Measurements from ENCODE around the gene RASGEF1B. TPM values are rescaled to one million over a fixed set of nuclear protein-coding genes. Genes with fewer than 3 reads are reported as not detected.

RASGEF1B gene
- total RNA-seq, 1 experiment from 2014 or later, result 7.5 TPM

DNA sequence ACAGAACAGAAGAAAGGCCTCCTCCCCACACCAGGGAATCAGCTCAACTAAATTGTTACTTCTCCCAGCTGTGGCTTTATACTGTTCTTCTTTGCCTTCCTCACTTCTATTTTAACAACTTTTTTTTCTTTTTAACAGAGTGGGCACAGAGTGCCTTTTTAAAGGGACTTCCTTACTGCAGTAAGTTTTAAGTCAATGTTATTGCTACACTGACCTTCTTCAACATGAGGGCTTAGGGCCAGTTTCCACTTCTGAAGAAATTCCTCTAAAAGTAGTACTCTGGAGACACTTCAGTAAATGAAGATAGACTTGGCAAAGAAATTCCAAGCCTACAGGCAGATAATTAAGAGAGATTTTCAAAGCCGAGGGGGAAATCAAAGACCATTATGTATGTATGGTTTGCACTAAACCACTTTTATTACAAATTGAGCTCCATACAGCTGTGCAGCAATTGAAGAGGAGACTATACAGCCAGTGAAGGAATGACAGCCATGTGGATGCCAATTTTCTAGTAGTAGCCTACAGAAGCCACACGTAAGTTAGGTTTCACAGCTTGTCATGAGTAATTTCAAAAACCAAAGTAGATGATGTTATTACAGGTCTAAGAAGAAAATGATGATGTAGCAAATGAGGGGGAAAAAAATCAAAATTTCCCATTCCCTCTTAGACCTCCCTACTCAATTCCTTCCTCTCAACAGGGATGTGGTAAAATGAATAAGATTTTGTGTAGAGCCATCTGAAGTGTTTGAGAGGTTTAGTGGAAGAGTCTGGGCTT, 36.9 kb upstream of the RASGEF1B start:
- Mint-ChIP-seq H3K27ac (no peak overlapping the region), H3K27me3 (ENCODE audit: low read depth) (no peaks in the 10 kb centered on the region), H3K36me3 (ENCODE audit: insufficient read depth in 1 of 3, low read depth in 3 of 3) (no peaks in the 10 kb centered on the region), H3K4me3 (no peak overlapping the region), H3K9me3 (no peaks in the 10 kb centered on the region), H3K4me1 (peaks cover 20 to 33% of the 10 kb centered on the region in 2 experiments)
- H2BK20ac ChIP-seq (ENCODE audit: low read depth, low read length, poor library complexity, severe bottlenecking), result no peak overlapping the region
- H2AK5ac ChIP-seq (ENCODE audit: insufficient read length, low read length), result no peak overlapping the region
- H3K27me3 ChIP-seq (ENCODE audit: insufficient read depth, low read length), result no peaks in the 10 kb centered on the region
- no peak overlapping the region for H4K5ac ChIP-seq (ENCODE audit: insufficient read length, low read depth, low read length)
- no peak overlapping the region for H3K18ac ChIP-seq (ENCODE audit: insufficient read length, low read depth, low read length)
- H3K27ac ChIP-seq (ENCODE audit: insufficient read length, low read depth, low read length), result no peak overlapping the region
- no peak overlapping the region for H2BK12ac ChIP-seq (ENCODE audit: insufficient read length, low read depth, low read length)
- DNase-seq, result no peak
- H2BK120ac ChIP-seq (ENCODE audit: low read depth, low read length, poor library complexity, severe bottlenecking), result no peak overlapping the region
- H3K23me2 ChIP-seq (ENCODE audit: insufficient read length, low read depth, low read length, poor library complexity, severe bottlenecking), result no peaks in the 10 kb centered on the region
- H3K9me3 ChIP-seq (ENCODE audit: control insufficient read depth, low read depth, low read length), result no peaks in the 10 kb centered on the region
- H3K23ac ChIP-seq (ENCODE audit: insufficient read length, low read depth, low read length), result no peak overlapping the region
- H3K79me1 ChIP-seq (ENCODE audit: insufficient read depth, low read depth, low read length, poor library complexity, severe bottlenecking), result no peaks in the 10 kb centered on the region
- H2BK15ac ChIP-seq (ENCODE audit: low read depth, low read length), result no peak overlapping the region
- H3T11ph ChIP-seq (ENCODE audit: low read length), result no peak overlapping the region
- no peak overlapping the region for H3K14ac ChIP-seq (ENCODE audit: insufficient read depth, low read length)
- H2BK5ac ChIP-seq (ENCODE audit: insufficient read length, low read length), result no peak overlapping the region
- H3K79me2 ChIP-seq (ENCODE audit: insufficient read depth, low read length), result no peaks in the 10 kb centered on the region
- H2AFZ ChIP-seq (ENCODE audit: low read length), result no peak overlapping the region
- H3K56ac ChIP-seq (ENCODE audit: insufficient read length, low read depth, low read length), result no peak overlapping the region
- no peak overlapping the region for H4K8ac ChIP-seq (replicated peaks; ENCODE audit: insufficient read length, low read depth, low read length)
- H3K4ac ChIP-seq (ENCODE audit: low read depth, low read length), result no peak overlapping the region
- H4K20me1 ChIP-seq (ENCODE audit: control insufficient read depth, insufficient read depth, insufficient read length), result no peaks in the 10 kb centered on the region
- H3K4me1 ChIP-seq (ENCODE audit: insufficient read depth, low read length), result peaks cover 3% of the 10 kb centered on the region; the same call in 1 of the 2 replicates
- H3K9ac ChIP-seq (ENCODE audit: extremely low read depth, insufficient read length, low read length), result no peak overlapping the region
- TF ChIP-seq, protein P1, sequence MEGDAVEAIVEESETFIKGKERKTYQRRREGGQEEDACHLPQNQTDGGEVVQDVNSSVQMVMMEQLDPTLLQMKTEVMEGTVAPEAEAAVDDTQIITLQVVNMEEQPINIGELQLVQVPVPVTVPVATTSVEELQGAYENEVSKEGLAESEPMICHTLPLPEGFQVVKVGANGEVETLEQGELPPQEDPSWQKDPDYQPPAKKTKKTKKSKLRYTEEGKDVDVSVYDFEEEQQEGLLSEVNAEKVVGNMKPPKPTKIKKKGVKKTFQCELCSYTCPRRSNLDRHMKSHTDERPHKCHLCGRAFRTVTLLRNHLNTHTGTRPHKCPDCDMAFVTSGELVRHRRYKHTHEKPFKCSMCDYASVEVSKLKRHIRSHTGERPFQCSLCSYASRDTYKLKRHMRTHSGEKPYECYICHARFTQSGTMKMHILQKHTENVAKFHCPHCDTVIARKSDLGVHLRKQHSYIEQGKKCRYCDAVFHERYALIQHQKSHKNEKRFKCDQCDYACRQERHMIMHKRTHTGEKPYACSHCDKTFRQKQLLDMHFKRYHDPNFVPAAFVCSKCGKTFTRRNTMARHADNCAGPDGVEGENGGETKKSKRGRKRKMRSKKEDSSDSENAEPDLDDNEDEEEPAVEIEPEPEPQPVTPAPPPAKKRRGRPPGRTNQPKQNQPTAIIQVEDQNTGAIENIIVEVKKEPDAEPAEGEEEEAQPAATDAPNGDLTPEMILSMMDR (conservative IDR thresholded peaks at IDR 0.05), result no peak
- WGBS (ENCODE audit: extremely low coverage, insufficient read length, low lambda C conversion rate), result no CpG with 5 or more reads among the region's 2 CpGs
- H3K4me2 ChIP-seq (ENCODE audit: insufficient read depth, insufficient read length, low read length), result no peak overlapping the region
- H4K91ac ChIP-seq (ENCODE audit: insufficient read length, low read depth, low read length), result no peak overlapping the region

All from H9 (cell line).